ELR (cell line): ENCODE measurements around the gene PDE4D.

ENCODE experiments used
- DNase-seq: peaks from one replicate; pipeline ENCODE4 v3.0.0-alpha.2; 2015; ENCODE audit warnings: low read depth

PDE4D gene

GRCh38 chr5:59173578-59173977, 719.9 kb downstream of the PDE4D start:
- DNase-seq = peak; percentile 38

- DNase-seq = no peak
Measured at GRCh38 chr5:59171131-59171530, 722.4 kb downstream of the PDE4D start.

- no peak for DNase-seq
Measured at GRCh38 chr5:59169768-59170150, 723.8 kb downstream of the PDE4D start.

GRCh38 chr5:59169081-59169767, 724.3 kb downstream of the PDE4D start:
- DNase-seq = no peak

GRCh38 chr5:59168067-59168466, 725.5 kb downstream of the PDE4D start:
- DNase-seq = no peak

- DNase-seq = peak; percentile 45
Measured at GRCh38 chr5:59164041-59164830, 729.3 kb downstream of the PDE4D start.

GRCh38 chr5:59161221-59162105, 732.1 kb downstream of the PDE4D start:
- DNase-seq = no peak

GRCh38 chr5:59158637-59159391, 734.7 kb downstream of the PDE4D start:
- no peak for DNase-seq

- peak; percentile 15 for DNase-seq
Measured at GRCh38 chr5:59158165-59158564, 735.4 kb downstream of the PDE4D start.

- DNase-seq = no peak
Measured at GRCh38 chr5:59157068-59157467, 736.5 kb downstream of the PDE4D start.

- DNase-seq = no peak
Measured at GRCh38 chr5:59152701-59153245, 740.8 kb downstream of the PDE4D start.

GRCh38 chr5:59151162-59151889, 742.2 kb downstream of the PDE4D start:
- no peak for DNase-seq

GRCh38 chr5:59149827-59150226, 743.7 kb downstream of the PDE4D start:
- no peak for DNase-seq

- no peak for DNase-seq
Measured at GRCh38 chr5:59149271-59149670, 744.3 kb downstream of the PDE4D start.

GRCh38 chr5:59146729-59147128, 746.8 kb downstream of the PDE4D start:
- no peak for DNase-seq

- no peak for DNase-seq
Measured at GRCh38 chr5:59143926-59144333, 749.6 kb downstream of the PDE4D start.

GRCh38 chr5:59142927-59143326, 750.6 kb downstream of the PDE4D start:
- no peak for DNase-seq

GRCh38 chr5:59142138-59142537, 751.4 kb downstream of the PDE4D start:
- DNase-seq = no peak

- DNase-seq = no peak
Measured at GRCh38 chr5:59140133-59140532, 753.4 kb downstream of the PDE4D start.

- no peak for DNase-seq
Measured at GRCh38 chr5:59139695-59140094, 753.8 kb downstream of the PDE4D start.

- no peak for DNase-seq
Measured at GRCh38 chr5:59138509-59138908, 755.0 kb downstream of the PDE4D start.
